Sigmoid colon (tissue), 4 donors: ENCODE data around the gene LOC128125822.

Source experiments
- CTCF ChIP-seq, 4 experiments: fragments of 450-650 bp in 3 of 4; fragments of 200-600 bp in 1 of 4; IDR thresholded peaks; one replicate each; pipeline ENCODE4 v1.5.1; 2016 to 2019; ENCODE audit warnings: antibody characterized with exemption in 4 of 4, mild to moderate bottlenecking in 3 of 4, moderate library complexity in 2 of 4
- EP300 ChIP-seq, 4 donors: sonication (generic); formaldehyde crosslinking; IDR thresholded peaks; one replicate each; pipeline ENCODE4 v1.6.1; 2017; ENCODE audit warnings: antibody characterized with exemption in 4 of 4
- POLR2A ChIP-seq, 2 donors: fragments of 450-650 bp; IDR thresholded peaks; one replicate each; pipeline ENCODE4 v1.6.1; 2016; ENCODE audit warnings: antibody characterized with exemption in 2 of 2, mild to moderate bottlenecking in 2 of 2, moderate library complexity in 2 of 2

- TF ChIP-seq CTCF (IDR thresholded peaks at IDR 0.05) = no peak
- TF ChIP-seq POLR2A (IDR thresholded peaks at IDR 0.05) = no peak
- TF ChIP-seq EP300 (IDR thresholded peaks at IDR 0.05) = no peak
Observed at GRCh38 chr6:63610944-63611343, 38.7 kb downstream of the LOC128125822 start.
